ENCODE measurements around the gene DBNDD1. TPM values are rescaled to one million over a fixed set of nuclear protein-coding genes. Genes with fewer than 3 reads are reported as not detected.
A peak's percentile ranks its signal among the peaks of the same experiment; 100 is the strongest.

Gene DBNDD1
- total RNA-seq, 1 experiment from 2014 or later, result 32.3 TPM

GRCh38 chr16:89973235-89973634, 46.0 kb downstream of the DBNDD1 start:
- H3K9me3 ChIP-seq (ENCODE audit: control insufficient read depth, insufficient read depth, low read depth, low read length), result no peaks in the 10 kb centered on the region
- peak overlapping the region; percentile 95 for H3K27ac ChIP-seq (ENCODE audit: low read length)
- H3K36me3 ChIP-seq (ENCODE audit: control insufficient read depth, insufficient read depth, low read length), result peaks cover 6% of the 10 kb centered on the region; the same call in 1 of the 2 replicates
- H3K4me3 ChIP-seq (ENCODE audit: low read depth in 2 of 2, low read length in 2 of 2), result peak overlapping the region; percentile 78 to 90
- DNase-seq (ENCODE audit: low read depth, low spot score) (no peak), ATAC-seq (no peak)
- no peaks in the 10 kb centered on the region for H3K27me3 ChIP-seq (ENCODE audit: control insufficient read depth, insufficient read depth, low read length)
- BruUV-seq (replicated peaks), result no TSS peak
- intact Hi-C loops (cut with micrococcal nuclease; ENCODE audit: unreplicated experiment) (no loop called here), in situ Hi-C loops (cut with HindIII; ENCODE audit: low pct_unique_long_range_greater_than_20kb, low sequenced_read_pairs) (no loop called here)
- H3K4me1 ChIP-seq (ENCODE audit: control insufficient read depth, insufficient read depth, low read length), result peaks cover 9% of the 10 kb centered on the region
- CTCF ChIA-PET, result interaction anchor here (0.6 kb wide), 1 partner anchor 111 kb away, joined by 3 read pairs; no protein-coding TSS in a partner anchor
- TF ChIP-seq CTCF (IDR thresholded peaks at IDR 0.05), result no peak
- no peak for TF ChIP-seq TCF7L2 (IDR thresholded peaks at IDR 0.05; ENCODE audit: low read depth, low read length)
- TF ChIP-seq REST (IDR thresholded peaks at IDR 0.05; ENCODE audit: insufficient read depth in 1 of 2, low read depth in 2 of 2, low read length in 1 of 2), result no peak
- no peak for TF ChIP-seq POLR2AphosphoS5 (IDR thresholded peaks at IDR 0.05; ENCODE audit: low read depth, low read length)
- TF ChIP-seq SIN3A (IDR thresholded peaks at IDR 0.05; ENCODE audit: borderline replicate concordance, insufficient read depth, low read depth, low read length), result no peak
- POLR2A ChIA-PET, result interaction anchor here (0.6 kb wide), 1 partner anchor 51 kb away, joined by 4 read pairs; no protein-coding TSS in a partner anchor

- POLR2A ChIA-PET, result interaction anchor here (0.6 kb wide), 1 partner anchor 50 kb away, joined by 4 read pairs; no protein-coding TSS in a partner anchor
- DNase-seq (ENCODE audit: low read depth, low spot score), result no peak
- in situ Hi-C loops (cut with HindIII; ENCODE audit: low pct_unique_long_range_greater_than_20kb, low sequenced_read_pairs), result no loop called here
- CTCF ChIA-PET, result interaction anchor here (0.6 kb wide), 1 partner anchor 110 kb away, joined by 3 read pairs; no protein-coding TSS in a partner anchor
- no TSS peak for BruUV-seq (replicated peaks)
- Histone ChIP-seq H3K27me3 (ENCODE audit: control insufficient read depth, insufficient read depth, low read length) (no peaks in the 10 kb centered on the region), H3K9me3 (ENCODE audit: control insufficient read depth, insufficient read depth, low read depth, low read length) (no peaks in the 10 kb centered on the region), H3K4me1 (ENCODE audit: control insufficient read depth, insufficient read depth, low read length) (peaks cover 9% of the 10 kb centered on the region), H3K36me3 (ENCODE audit: control insufficient read depth, insufficient read depth, low read length) (peaks cover 6% of the 10 kb centered on the region; the same call in 1 of the 2 replicates), H3K27ac (ENCODE audit: low read length) (peak overlapping the region; percentile 95), H3K4me3 (ENCODE audit: low read depth in 2 of 2, low read length in 2 of 2) (peak overlapping the region; percentile 78 to 90)
- TF ChIP-seq POLR2AphosphoS5 (IDR thresholded peaks at IDR 0.05; ENCODE audit: low read depth, low read length) (peak; percentile 88), TCF7L2 (IDR thresholded peaks at IDR 0.05; ENCODE audit: low read depth, low read length) (no peak), SIN3A (IDR thresholded peaks at IDR 0.05; ENCODE audit: borderline replicate concordance, insufficient read depth, low read depth, low read length) (peak; percentile 54; the same call in 1 of the 2 replicates)
- ATAC-seq, result peak; percentile 97
- intact Hi-C loops (cut with micrococcal nuclease; ENCODE audit: unreplicated experiment), result no loop called here
Measured at GRCh38 chr16:89972244-89973234, 46.7 kb downstream of the DBNDD1 start.

All from Panc1 (cell line).